Esophagus squamous epithelium (tissue), 4 donors: ENCODE measurements around the gene SCYGR3.

ENCODE experiments used
- CTCF ChIP-seq, 6 experiments: fragments of 450-650 bp in 4 of 6; fragments of 200-600 bp in 2 of 6; sonication (generic) in 2 of 6; IDR thresholded peaks; one replicate each; pipeline ENCODE4 v1.5.1; 2016 to 2019; ENCODE audit warnings: antibody characterized with exemption in 6 of 6, mild to moderate bottlenecking in 4 of 6, moderate library complexity in 4 of 6
- POLR2A ChIP-seq, 4 donors: fragments of 450-650 bp; IDR thresholded peaks; one replicate each; pipeline ENCODE4 v1.6.1; 2017; ENCODE audit warnings: antibody characterized with exemption in 4 of 4, mild to moderate bottlenecking in 4 of 4, moderate library complexity in 3 of 4

GRCh38 chr2:227634201-227634600 is 19.6 kb upstream of the SCYGR3 start:
- TF ChIP-seq CTCF (IDR thresholded peaks at IDR 0.05) (no peak), POLR2A (IDR thresholded peaks at IDR 0.05) (no peak)
